Measurements from ENCODE around the gene PSMD1.
"Not testable (repeated sequence)": the region's sequence is repeated elsewhere in the genome, so short reads cannot be mapped to it uniquely, and the experiment has no call there.

The PSMD1 gene

GRCh38 chr2:231052494-231053451, 3.9 kb upstream of the PSMD1 start:
- peak; percentile 49 to 61 for DNase-seq (ENCODE audit: low read depth in 2 of 2, low spot score in 1 of 2)

GRCh38 chr2:231053846-231054245, 2.8 kb upstream of the PSMD1 start:
- DNase-seq (ENCODE audit: low read depth in 2 of 2, low spot score in 1 of 2): no peak

- DNase-seq (ENCODE audit: low read depth in 2 of 2, low spot score in 1 of 2): no peak
Observed at GRCh38 chr2:231057590-231057989, 923 bp downstream of the PSMD1 start.

- DNase-seq (ENCODE audit: low read depth in 2 of 2, low spot score in 1 of 2): no peak
Observed at GRCh38 chr2:231058761-231059550, 2.3 kb downstream of the PSMD1 start.

- DNase-seq (ENCODE audit: low read depth in 2 of 2, low spot score in 1 of 2): no peak
Observed at GRCh38 chr2:231059756-231060155, 3.1 kb downstream of the PSMD1 start.

- no peak for DNase-seq (ENCODE audit: low read depth in 2 of 2, low spot score in 1 of 2)
Observed at GRCh38 chr2:231062776-231063175, 6.1 kb downstream of the PSMD1 start.

- DNase-seq (ENCODE audit: low read depth in 2 of 2, low spot score in 1 of 2): no peak
Observed at GRCh38 chr2:231063347-231063746, 6.7 kb downstream of the PSMD1 start.

GRCh38 chr2:231065966-231066365, 9.3 kb downstream of the PSMD1 start:
- DNase-seq (ENCODE audit: low read depth in 2 of 2, low spot score in 1 of 2): no peak

- DNase-seq (ENCODE audit: low read depth in 2 of 2, low spot score in 1 of 2): not testable (repeated sequence)
Observed at GRCh38 chr2:231067531-231067930, 10.9 kb downstream of the PSMD1 start.

GRCh38 chr2:231068525-231069222, 12.0 kb downstream of the PSMD1 start:
- DNase-seq (ENCODE audit: low read depth in 2 of 2, low spot score in 1 of 2): no peak

GRCh38 chr2:231069379-231070054, 12.8 kb downstream of the PSMD1 start:
- no peak for DNase-seq (ENCODE audit: low read depth in 2 of 2, low spot score in 1 of 2)

GRCh38 chr2:231084565-231084964, 27.9 kb downstream of the PSMD1 start:
- no peak for DNase-seq (ENCODE audit: low read depth in 2 of 2, low spot score in 1 of 2)

- no peak for DNase-seq (ENCODE audit: low read depth in 2 of 2, low spot score in 1 of 2)
Observed at GRCh38 chr2:231088754-231089153, 32.1 kb downstream of the PSMD1 start.

GRCh38 chr2:231093933-231094332, 37.3 kb downstream of the PSMD1 start:
- no peak for DNase-seq (ENCODE audit: low read depth in 2 of 2, low spot score in 1 of 2)

- no peak for DNase-seq (ENCODE audit: low read depth in 2 of 2, low spot score in 1 of 2)
Observed at GRCh38 chr2:231094736-231095346, 38.2 kb downstream of the PSMD1 start.

GRCh38 chr2:231099918-231100317, 43.3 kb downstream of the PSMD1 start:
- no peak for DNase-seq (ENCODE audit: low read depth in 2 of 2, low spot score in 1 of 2)

GRCh38 chr2:231100321-231100720, 43.7 kb downstream of the PSMD1 start:
- DNase-seq (ENCODE audit: low read depth in 2 of 2, low spot score in 1 of 2): not testable (repeated sequence)

- no peak for DNase-seq (ENCODE audit: low read depth in 2 of 2, low spot score in 1 of 2)
Observed at GRCh38 chr2:231100990-231101389, 44.3 kb downstream of the PSMD1 start.

- DNase-seq (ENCODE audit: low read depth in 2 of 2, low spot score in 1 of 2): no peak
Observed at GRCh38 chr2:231102772-231103171, 46.1 kb downstream of the PSMD1 start.

- peak; percentile 7 to 35 for DNase-seq (ENCODE audit: low read depth in 2 of 2, low spot score in 1 of 2)
Observed at GRCh38 chr2:231104115-231104713, 47.5 kb downstream of the PSMD1 start.

Measured in stimulated activated CD8-positive, alpha-beta memory T cell treated with anti-CD3 and anti-CD28 coated beads, Interleukin-4, amount 100 ng/mL, for 1 hour (primary cell).